ENCODE data around the gene STK32C.

Gene STK32C

GRCh38 chr10:132208462-132209050 is 99.2 kb downstream of the STK32C start:
- Histone ChIP-seq H4K91ac (ENCODE audit: low read depth, low read length) (no peak overlapping the region), H3K36me3 (ENCODE audit: control insufficient read depth in 1 of 2, insufficient read depth in 2 of 2, low read length in 2 of 2) (no peaks in the 10 kb centered on the region), H3K23ac (ENCODE audit: low read length) (no peak overlapping the region), H2AFZ (ENCODE audit: insufficient read depth, low read length, poor library complexity) (no peak overlapping the region), H3K4me3 (ENCODE audit: low read depth, low read length) (no peak overlapping the region), H3K4ac (ENCODE audit: low read depth, low read length) (no peak overlapping the region), H3K9ac (ENCODE audit: low read length) (no peak overlapping the region), H3K18ac (ENCODE audit: low read length) (no peak overlapping the region), H3K79me1 (ENCODE audit: low read length) (no peaks in the 10 kb centered on the region), H2BK12ac (ENCODE audit: low read length) (no peak overlapping the region), H2AK5ac (ENCODE audit: low read length) (no peak overlapping the region), H3K27ac (ENCODE audit: low read depth, low read length) (no peak overlapping the region), H4K8ac (ENCODE audit: low read depth, low read length) (no peak overlapping the region), H3K4me2 (ENCODE audit: low read length) (no peak overlapping the region), H3K14ac (ENCODE audit: low read length) (no peak overlapping the region), H3K9me3 (ENCODE audit: insufficient read depth, low read depth, low read length) (peaks cover 9% of the 10 kb centered on the region), H4K12ac (ENCODE audit: low read depth, low read length) (no peak overlapping the region), H3K4me1 (ENCODE audit: control insufficient read depth in 1 of 2, insufficient read depth in 2 of 2, low read length in 2 of 2) (no peaks in the 10 kb centered on the region), H3K27me3 (ENCODE audit: insufficient read depth, low read length) (no peaks in the 10 kb centered on the region), H3K79me2 (ENCODE audit: control insufficient read depth, insufficient read depth, low read length, poor library complexity) (no peaks in the 10 kb centered on the region), H2BK5ac (ENCODE audit: low read depth, low read length, poor library complexity) (no peak overlapping the region), H2BK120ac (ENCODE audit: insufficient read depth, low read length, poor library complexity) (no peak overlapping the region)
- no peak for DNase-seq
- WGBS (ENCODE audit: extremely low coverage, insufficient coverage, insufficient read length): no CpG with 5 or more reads among the region's 17 CpGs

GRCh38 chr10:132207536-132208461 is 100.0 kb downstream of the STK32C start:
- H2BK120ac ChIP-seq (ENCODE audit: insufficient read depth, low read length, poor library complexity): no peak overlapping the region
- H3K4ac ChIP-seq (ENCODE audit: low read depth, low read length): no peak overlapping the region
- no peak overlapping the region for H4K91ac ChIP-seq (ENCODE audit: low read depth, low read length)
- H2AK5ac ChIP-seq (ENCODE audit: low read length): no peak overlapping the region
- no peak overlapping the region for H2BK12ac ChIP-seq (ENCODE audit: low read length)
- H3K23ac ChIP-seq (ENCODE audit: low read length): no peak overlapping the region
- WGBS (ENCODE audit: extremely low coverage, insufficient coverage, insufficient read length): no CpG with 5 or more reads among the region's 48 CpGs
- H3K4me3 ChIP-seq (ENCODE audit: low read depth, low read length): no peak overlapping the region
- no peak overlapping the region for H3K9ac ChIP-seq (ENCODE audit: low read length)
- H3K27me3 ChIP-seq (ENCODE audit: insufficient read depth, low read length): no peaks in the 10 kb centered on the region
- no peak overlapping the region for H4K8ac ChIP-seq (ENCODE audit: low read depth, low read length)
- H4K12ac ChIP-seq (ENCODE audit: low read depth, low read length): no peak overlapping the region
- H2AFZ ChIP-seq (ENCODE audit: insufficient read depth, low read length, poor library complexity): no peak overlapping the region
- H2BK5ac ChIP-seq (ENCODE audit: low read depth, low read length, poor library complexity): no peak overlapping the region
- no peaks in the 10 kb centered on the region for H3K36me3 ChIP-seq (ENCODE audit: control insufficient read depth in 1 of 2, insufficient read depth in 2 of 2, low read length in 2 of 2)
- no peak overlapping the region for H3K27ac ChIP-seq (ENCODE audit: low read depth, low read length)
- H3K9me3 ChIP-seq (ENCODE audit: insufficient read depth, low read depth, low read length): peaks cover 6% of the 10 kb centered on the region
- H3K18ac ChIP-seq (ENCODE audit: low read length): no peak overlapping the region
- no peak overlapping the region for H3K4me2 ChIP-seq (ENCODE audit: low read length)
- DNase-seq: no peak
- no peaks in the 10 kb centered on the region for H3K79me1 ChIP-seq (ENCODE audit: low read length)
- H3K14ac ChIP-seq (ENCODE audit: low read length): no peak overlapping the region
- no peaks in the 10 kb centered on the region for H3K79me2 ChIP-seq (ENCODE audit: control insufficient read depth, insufficient read depth, low read length, poor library complexity)
- no peaks in the 10 kb centered on the region for H3K4me1 ChIP-seq (ENCODE audit: control insufficient read depth in 1 of 2, insufficient read depth in 2 of 2, low read length in 2 of 2)

- Histone ChIP-seq H3K4me2 (ENCODE audit: low read length) (no peak overlapping the region), H4K12ac (ENCODE audit: low read depth, low read length) (no peak overlapping the region), H2AK5ac (ENCODE audit: low read length) (no peak overlapping the region), H3K4ac (ENCODE audit: low read depth, low read length) (no peak overlapping the region), H2BK120ac (ENCODE audit: insufficient read depth, low read length, poor library complexity) (no peak overlapping the region), H3K27me3 (ENCODE audit: insufficient read depth, low read length) (no peaks in the 10 kb centered on the region), H2BK5ac (ENCODE audit: low read depth, low read length, poor library complexity) (no peak overlapping the region), H3K79me1 (ENCODE audit: low read length) (no peaks in the 10 kb centered on the region), H3K27ac (ENCODE audit: low read depth, low read length) (no peak overlapping the region), H3K9ac (ENCODE audit: low read length) (no peak overlapping the region), H3K23ac (ENCODE audit: low read length) (no peak overlapping the region), H4K91ac (ENCODE audit: low read depth, low read length) (no peak overlapping the region), H3K4me3 (ENCODE audit: low read depth, low read length) (no peak overlapping the region), H3K14ac (ENCODE audit: low read length) (no peak overlapping the region), H2BK12ac (ENCODE audit: low read length) (no peak overlapping the region), H2AFZ (ENCODE audit: insufficient read depth, low read length, poor library complexity) (no peak overlapping the region), H3K9me3 (ENCODE audit: insufficient read depth, low read depth, low read length) (peaks cover 6% of the 10 kb centered on the region), H3K36me3 (ENCODE audit: control insufficient read depth in 1 of 2, insufficient read depth in 2 of 2, low read length in 2 of 2) (no peaks in the 10 kb centered on the region), H3K79me2 (ENCODE audit: control insufficient read depth, insufficient read depth, low read length, poor library complexity) (no peaks in the 10 kb centered on the region), H3K4me1 (ENCODE audit: control insufficient read depth in 1 of 2, insufficient read depth in 2 of 2, low read length in 2 of 2) (no peaks in the 10 kb centered on the region), H4K8ac (ENCODE audit: low read depth, low read length) (no peak overlapping the region), H3K18ac (ENCODE audit: low read length) (no peak overlapping the region)
- whole genome bisulfite sequencing (ENCODE audit: extremely low coverage, insufficient coverage, insufficient read length): no CpG with 5 or more reads among the region's 29 CpGs
- no peak for DNase-seq
These were observed 100.8 kb downstream of the STK32C start for GRCh38 chr10:132206806-132207535.

GRCh38 chr10:132206377-132206745 is 101.4 kb downstream of the STK32C start:
- no peak overlapping the region for H3K4me2 ChIP-seq (ENCODE audit: low read length)
- no peak overlapping the region for H2AK5ac ChIP-seq (ENCODE audit: low read length)
- no peak overlapping the region for H3K27ac ChIP-seq (ENCODE audit: low read depth, low read length)
- H3K4me1 ChIP-seq (ENCODE audit: control insufficient read depth in 1 of 2, insufficient read depth in 2 of 2, low read length in 2 of 2): no peaks in the 10 kb centered on the region
- H3K23ac ChIP-seq (ENCODE audit: low read length): no peak overlapping the region
- no peaks in the 10 kb centered on the region for H3K36me3 ChIP-seq (ENCODE audit: control insufficient read depth in 1 of 2, insufficient read depth in 2 of 2, low read length in 2 of 2)
- no peak overlapping the region for H3K9ac ChIP-seq (ENCODE audit: low read length)
- no peak overlapping the region for H2BK12ac ChIP-seq (ENCODE audit: low read length)
- H2BK120ac ChIP-seq (ENCODE audit: insufficient read depth, low read length, poor library complexity): no peak overlapping the region
- peaks cover 6% of the 10 kb centered on the region for H3K9me3 ChIP-seq (ENCODE audit: insufficient read depth, low read depth, low read length)
- H3K4ac ChIP-seq (ENCODE audit: low read depth, low read length): no peak overlapping the region
- no peaks in the 10 kb centered on the region for H3K27me3 ChIP-seq (ENCODE audit: insufficient read depth, low read length)
- H3K14ac ChIP-seq (ENCODE audit: low read length): no peak overlapping the region
- H3K79me2 ChIP-seq (ENCODE audit: control insufficient read depth, insufficient read depth, low read length, poor library complexity): no peaks in the 10 kb centered on the region
- H3K18ac ChIP-seq (ENCODE audit: low read length): no peak overlapping the region
- WGBS (ENCODE audit: extremely low coverage, insufficient coverage, insufficient read length): no CpG with 5 or more reads among the region's 11 CpGs
- H4K12ac ChIP-seq (ENCODE audit: low read depth, low read length): no peak overlapping the region
- DNase-seq: no peak
- no peak overlapping the region for H2AFZ ChIP-seq (ENCODE audit: insufficient read depth, low read length, poor library complexity)
- H4K91ac ChIP-seq (ENCODE audit: low read depth, low read length): no peak overlapping the region
- H3K4me3 ChIP-seq (ENCODE audit: low read depth, low read length): no peak overlapping the region
- no peak overlapping the region for H2BK5ac ChIP-seq (ENCODE audit: low read depth, low read length, poor library complexity)
- no peak overlapping the region for H4K8ac ChIP-seq (ENCODE audit: low read depth, low read length)
- H3K79me1 ChIP-seq (ENCODE audit: low read length): no peaks in the 10 kb centered on the region

Data from trophoblast cell (in vitro differentiated cells and primary cell).